ENCODE results near the gene DKK2.

GRCh38 chr4:107027379-107027778 is 8.7 kb downstream of the DKK2 start:
- TF ChIP-seq POLR2A (IDR thresholded peaks at IDR 0.05; ENCODE audit: low read length): no peak
- TF ChIP-seq GATA1 (IDR thresholded peaks at IDR 0.05; ENCODE audit: low read depth, low read length): no peak

Measured in erythroblast (primary cell).